Activated T-cell treated with anti-CD3 and anti-CD28 coated beads, Interleukin-2, amount 50 U/mL, for 24 hours (primary cell): ENCODE measurements around the gene DSCAM.

ENCODE experiments used
- DNase-seq: peaks from one replicate; pipeline ENCODE4 v3.0.0-alpha.2; 2020
- H3K27ac Mint-ChIP-seq: 2 replicates; pipeline ENCODE4 v1.8.0; 2020; ENCODE audit warnings: mild to moderate bottlenecking, mixed read lengths
- H3K27me3 Mint-ChIP-seq: 2 replicates; pipeline ENCODE4 v1.8.0; 2020; ENCODE audit warnings: mixed read lengths
- H3K36me3 Mint-ChIP-seq: 2 replicates; pipeline ENCODE4 v1.8.0; 2020; ENCODE audit warnings: low read depth, mixed read lengths
- H3K4me1 Mint-ChIP-seq: 2 replicates; pipeline ENCODE4 v1.8.0; 2020; ENCODE audit warnings: low read depth, mixed read lengths
- H3K4me3 Mint-ChIP-seq: 2 replicates; pipeline ENCODE4 v1.8.0; 2020; ENCODE audit warnings: mild to moderate bottlenecking, moderate library complexity, mixed read lengths
- H3K9me3 Mint-ChIP-seq: 2 replicates; pipeline ENCODE4 v1.8.0; 2020; ENCODE audit warnings: mixed read lengths

The DSCAM gene

GRCh38 chr21:40244981-40245380 lies 602.0 kb downstream of the DSCAM start:
- Mint-ChIP-seq H3K4me1 (no peaks in the 10 kb centered on the region), H3K4me3 (no peak overlapping the region), H3K27me3 (no peaks in the 10 kb centered on the region), H3K27ac (no peak overlapping the region), H3K9me3 (peaks cover 15% of the 10 kb centered on the region), H3K36me3 (no peaks in the 10 kb centered on the region)
- no peak for DNase-seq

DNA sequence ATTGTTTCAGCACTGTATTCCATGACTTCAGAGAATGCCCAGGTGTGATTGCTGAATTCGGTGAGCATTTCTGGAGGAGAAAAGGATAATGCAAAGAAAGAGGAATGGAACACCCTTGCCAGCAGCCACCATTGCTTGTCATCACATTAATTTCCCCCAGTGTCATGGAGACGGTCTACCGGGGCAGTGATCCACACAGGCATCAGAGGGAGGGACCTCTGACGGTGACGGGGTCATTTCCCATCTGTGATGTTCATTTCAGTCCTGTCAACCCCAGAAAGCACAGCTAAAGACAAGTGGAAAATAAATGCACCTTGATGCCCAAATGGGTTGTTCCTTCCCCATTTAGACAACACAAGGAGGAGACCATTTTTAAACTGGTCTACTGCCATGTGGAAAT lies 603.3 kb downstream of the DSCAM start:
- no peaks in the 10 kb centered on the region for H3K36me3 Mint-ChIP-seq
- no peaks in the 10 kb centered on the region for H3K27me3 Mint-ChIP-seq
- peaks cover 10% of the 10 kb centered on the region for H3K9me3 Mint-ChIP-seq
- no peak overlapping the region for H3K27ac Mint-ChIP-seq
- H3K4me3 Mint-ChIP-seq = no peak overlapping the region
- H3K4me1 Mint-ChIP-seq = no peaks in the 10 kb centered on the region
- DNase-seq = no peak

- H3K9me3 Mint-ChIP-seq = peaks cover 5% of the 10 kb centered on the region
- H3K4me3 Mint-ChIP-seq = no peak overlapping the region
- no peaks in the 10 kb centered on the region for H3K4me1 Mint-ChIP-seq
- no peak for DNase-seq
- H3K27ac Mint-ChIP-seq = no peak overlapping the region
- no peaks in the 10 kb centered on the region for H3K27me3 Mint-ChIP-seq
- H3K36me3 Mint-ChIP-seq = no peaks in the 10 kb centered on the region
Measured at GRCh38 chr21:40242586-40243265, 604.2 kb downstream of the DSCAM start.

GRCh38 chr21:40235528-40235927 lies 611.4 kb downstream of the DSCAM start:
- no peak overlapping the region for H3K27ac Mint-ChIP-seq
- no peaks in the 10 kb centered on the region for H3K4me1 Mint-ChIP-seq
- no peaks in the 10 kb centered on the region for H3K36me3 Mint-ChIP-seq
- H3K27me3 Mint-ChIP-seq = peaks cover 3% of the 10 kb centered on the region
- DNase-seq = no peak
- H3K4me3 Mint-ChIP-seq = no peak overlapping the region
- peaks cover 8% of the 10 kb centered on the region for H3K9me3 Mint-ChIP-seq

DNA sequence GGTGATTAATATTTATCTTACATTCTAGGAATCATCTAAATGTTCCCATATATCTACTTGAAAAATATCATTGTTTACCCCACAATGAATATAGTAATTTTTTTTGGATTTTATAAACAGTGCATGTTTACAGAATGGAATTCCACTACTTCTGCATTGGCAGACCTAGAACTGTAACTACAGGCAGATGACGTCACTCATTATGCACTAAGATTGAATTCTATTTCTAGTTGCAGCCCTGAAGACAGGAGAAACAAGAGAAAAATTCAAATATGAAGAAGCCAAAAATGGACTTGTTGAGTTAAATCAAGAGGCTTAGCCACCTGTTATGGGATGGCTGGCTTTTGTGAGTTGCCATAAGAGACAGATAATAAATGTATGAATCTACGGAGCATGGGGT lies 615.0 kb downstream of the DSCAM start:
- no peaks in the 10 kb centered on the region for H3K36me3 Mint-ChIP-seq
- H3K4me1 Mint-ChIP-seq = no peaks in the 10 kb centered on the region
- peaks cover 3% of the 10 kb centered on the region for H3K27me3 Mint-ChIP-seq

GRCh38 chr21:40227096-40227495 lies 619.9 kb downstream of the DSCAM start:
- Mint-ChIP-seq H3K36me3 (no peaks in the 10 kb centered on the region), H3K9me3 (peaks cover 3% of the 10 kb centered on the region), H3K27me3 (no peaks in the 10 kb centered on the region), H3K4me3 (no peak overlapping the region), H3K27ac (no peak overlapping the region), H3K4me1 (no peaks in the 10 kb centered on the region)
- no peak for DNase-seq

More for the DNA sequence above, 615.0 kb downstream of the DSCAM start:
- no peak for DNase-seq
- Mint-ChIP-seq H3K9me3 (peaks cover 5% of the 10 kb centered on the region), H3K27ac (no peak overlapping the region), H3K4me3 (no peak overlapping the region)

DNA sequence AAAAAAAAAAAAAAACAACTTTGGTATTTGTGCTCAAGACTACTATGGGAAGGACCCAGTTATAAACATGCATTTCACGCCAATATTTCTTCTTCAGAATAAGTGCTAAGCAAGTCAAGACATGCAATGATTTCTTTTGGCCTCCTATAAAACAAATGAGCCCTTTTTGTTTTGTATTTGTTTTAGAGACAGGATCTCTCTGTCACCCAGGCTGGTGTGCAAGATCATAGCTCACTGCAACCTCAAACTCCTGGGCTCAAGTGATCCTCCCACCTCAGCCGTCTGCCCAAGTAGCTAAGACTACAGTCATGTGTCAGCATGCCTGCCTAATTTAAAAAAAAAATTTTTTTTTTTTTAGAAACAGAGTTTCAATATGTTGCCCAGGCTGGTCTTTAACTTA lies 631.0 kb downstream of the DSCAM start:
- H3K36me3 Mint-ChIP-seq = no peaks in the 10 kb centered on the region
- H3K27me3 Mint-ChIP-seq = no peaks in the 10 kb centered on the region
- DNase-seq = no peak
- H3K27ac Mint-ChIP-seq = no peak overlapping the region
- no peaks in the 10 kb centered on the region for H3K4me1 Mint-ChIP-seq
- H3K4me3 Mint-ChIP-seq = no peak overlapping the region
- H3K9me3 Mint-ChIP-seq = peaks cover 4% of the 10 kb centered on the region

DNA sequence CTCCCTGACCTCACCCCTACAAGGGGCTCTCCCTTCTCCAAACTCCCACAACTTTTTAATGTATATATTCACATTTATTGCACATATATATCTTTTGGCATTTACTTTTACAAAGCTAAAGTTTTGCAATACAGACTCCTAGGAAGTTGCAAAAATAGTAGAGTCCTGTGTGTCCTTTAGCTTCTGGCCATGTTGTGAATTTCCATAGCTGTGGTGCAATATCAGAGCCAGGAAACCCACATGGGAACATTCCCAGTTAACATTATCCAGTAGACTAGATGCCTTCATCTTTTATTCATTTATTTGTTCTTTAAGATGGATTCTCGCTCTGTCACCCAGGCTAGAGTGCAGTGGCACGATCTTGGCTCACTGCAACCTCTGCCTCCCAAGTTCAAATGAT lies 636.7 kb downstream of the DSCAM start:
- H3K36me3 Mint-ChIP-seq = no peaks in the 10 kb centered on the region
- no peak for DNase-seq
- no peak overlapping the region for H3K27ac Mint-ChIP-seq
- no peak overlapping the region for H3K4me3 Mint-ChIP-seq
- H3K9me3 Mint-ChIP-seq = peaks cover 6% of the 10 kb centered on the region
- H3K27me3 Mint-ChIP-seq = no peaks in the 10 kb centered on the region
- no peaks in the 10 kb centered on the region for H3K4me1 Mint-ChIP-seq

DNA sequence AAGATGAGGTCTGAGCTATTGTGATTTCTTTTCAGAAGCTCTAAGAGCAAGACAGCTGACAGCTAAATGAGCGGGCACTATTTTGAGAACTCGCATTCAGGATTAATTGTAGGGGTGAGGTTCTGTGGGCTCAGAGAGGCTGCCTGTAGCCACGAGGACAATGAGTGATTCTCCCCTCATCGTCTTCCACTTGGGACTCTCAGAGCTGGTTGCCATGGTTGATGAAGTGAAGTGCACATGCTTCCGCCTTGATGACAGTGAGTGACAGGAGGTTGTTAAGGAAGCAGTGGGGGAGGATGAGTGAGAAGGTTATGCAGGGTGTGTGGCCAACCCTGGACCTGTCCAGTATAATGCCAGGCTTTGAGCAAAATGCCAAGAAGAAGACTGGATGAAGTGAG lies 638.0 kb downstream of the DSCAM start:
- H3K4me3 Mint-ChIP-seq = no peak overlapping the region
- H3K9me3 Mint-ChIP-seq = peaks cover 6% of the 10 kb centered on the region
- H3K4me1 Mint-ChIP-seq = no peaks in the 10 kb centered on the region
- no peak overlapping the region for H3K27ac Mint-ChIP-seq
- H3K36me3 Mint-ChIP-seq = no peaks in the 10 kb centered on the region
- peaks cover 2% of the 10 kb centered on the region for H3K27me3 Mint-ChIP-seq
- no peak for DNase-seq

GRCh38 chr21:40208206-40208947 lies 638.6 kb downstream of the DSCAM start:
- Mint-ChIP-seq H3K27ac (no peak overlapping the region), H3K9me3 (peaks cover 6% of the 10 kb centered on the region), H3K4me1 (no peaks in the 10 kb centered on the region), H3K27me3 (peaks cover 2% of the 10 kb centered on the region), H3K4me3 (no peak overlapping the region), H3K36me3 (no peaks in the 10 kb centered on the region)
- no peak for DNase-seq

GRCh38 chr21:40200946-40201345 lies 646.0 kb downstream of the DSCAM start:
- Mint-ChIP-seq H3K36me3 (no peaks in the 10 kb centered on the region), H3K4me3 (no peak overlapping the region), H3K27ac (no peak overlapping the region), H3K9me3 (peaks cover 11% of the 10 kb centered on the region), H3K4me1 (no peaks in the 10 kb centered on the region), H3K27me3 (peaks cover 2% of the 10 kb centered on the region)
- no peak for DNase-seq

GRCh38 chr21:40200126-40200525 lies 646.8 kb downstream of the DSCAM start:
- Mint-ChIP-seq H3K9me3 (peaks cover 11% of the 10 kb centered on the region), H3K4me1 (no peaks in the 10 kb centered on the region), H3K27ac (no peak overlapping the region), H3K36me3 (no peaks in the 10 kb centered on the region), H3K4me3 (no peak overlapping the region), H3K27me3 (peaks cover 2% of the 10 kb centered on the region)
- DNase-seq = no peak

DNA sequence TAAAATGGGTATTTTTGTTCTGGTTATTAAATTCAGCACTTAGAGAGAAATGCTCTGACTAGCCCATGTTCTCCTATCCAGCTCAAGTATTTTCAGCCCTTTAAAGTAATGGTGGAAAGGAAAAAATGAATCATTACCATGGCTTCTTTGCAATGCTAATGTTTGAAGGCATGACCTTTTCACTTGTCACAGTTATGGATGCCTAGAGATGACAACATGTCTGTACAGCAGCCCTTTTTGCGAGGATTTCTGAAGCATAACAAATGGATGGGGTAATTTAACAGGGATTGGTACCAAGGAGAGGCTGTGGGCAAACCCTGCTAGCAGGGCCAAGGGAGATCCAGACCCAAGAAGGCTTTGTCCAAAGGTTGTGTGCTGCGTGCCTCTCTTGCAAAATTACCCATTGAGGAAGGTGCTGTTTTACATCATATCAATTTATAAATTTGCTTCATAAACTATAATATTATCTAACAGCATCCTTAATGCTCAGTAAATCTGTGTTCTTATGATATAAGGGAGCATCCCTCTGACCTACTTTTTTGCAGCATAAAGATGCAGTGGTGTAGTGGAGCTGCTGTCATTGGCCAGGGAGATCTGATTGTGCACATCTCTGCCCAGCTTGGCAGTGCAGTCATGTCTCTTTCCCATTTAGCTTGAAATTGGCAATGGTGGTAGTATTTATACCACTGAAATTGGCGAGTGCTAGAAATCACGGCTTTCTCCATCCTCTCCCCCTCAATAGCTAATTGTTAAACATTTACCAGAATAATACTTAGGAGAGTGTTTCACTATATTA lies 652.6 kb downstream of the DSCAM start:
- H3K27me3 Mint-ChIP-seq = no peaks in the 10 kb centered on the region
- H3K36me3 Mint-ChIP-seq = no peaks in the 10 kb centered on the region
- H3K4me3 Mint-ChIP-seq = no peak overlapping the region
- no peak overlapping the region for H3K27ac Mint-ChIP-seq
- DNase-seq = no peak
- H3K9me3 Mint-ChIP-seq = peaks cover 25% of the 10 kb centered on the region
- H3K4me1 Mint-ChIP-seq = no peaks in the 10 kb centered on the region

GRCh38 chr21:40191616-40192015 lies 655.3 kb downstream of the DSCAM start:
- H3K4me1 Mint-ChIP-seq = no peaks in the 10 kb centered on the region
- no peak overlapping the region for H3K27ac Mint-ChIP-seq
- no peaks in the 10 kb centered on the region for H3K27me3 Mint-ChIP-seq
- H3K36me3 Mint-ChIP-seq = no peaks in the 10 kb centered on the region
- no peak for DNase-seq
- H3K9me3 Mint-ChIP-seq = peaks cover 17% of the 10 kb centered on the region
- H3K4me3 Mint-ChIP-seq = no peak overlapping the region

DNA sequence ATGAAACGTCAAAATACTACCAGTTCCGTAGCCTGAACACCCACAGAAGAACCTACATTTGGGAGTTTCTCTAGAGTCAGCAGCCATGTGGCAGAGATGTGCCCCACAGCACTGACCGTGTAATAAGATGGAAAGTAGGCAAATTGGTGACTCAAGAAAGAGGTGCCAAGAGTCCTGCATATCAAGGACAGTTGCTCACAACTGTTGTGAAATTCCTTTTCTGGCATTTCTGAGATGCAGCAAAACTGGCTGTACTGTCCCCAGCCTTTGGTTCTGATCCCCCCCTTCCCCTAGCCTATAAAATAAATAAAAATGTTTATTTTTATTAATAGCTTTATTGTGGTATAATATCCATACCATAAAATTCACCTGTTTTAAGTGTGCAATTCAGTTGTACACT lies 655.8 kb downstream of the DSCAM start:
- H3K9me3 Mint-ChIP-seq = peaks cover 15% of the 10 kb centered on the region
- no peaks in the 10 kb centered on the region for H3K36me3 Mint-ChIP-seq
- no peaks in the 10 kb centered on the region for H3K27me3 Mint-ChIP-seq
- H3K27ac Mint-ChIP-seq = no peak overlapping the region
- DNase-seq = no peak
- H3K4me1 Mint-ChIP-seq = no peaks in the 10 kb centered on the region
- H3K4me3 Mint-ChIP-seq = no peak overlapping the region
